Liver (tissue), 9 donors: Measurements from ENCODE around the gene GIMAP7. TPM values are rescaled to one million over a fixed set of nuclear protein-coding genes. Genes with fewer than 3 reads are reported as not detected.
A peak's percentile ranks its signal among the peaks of the same experiment; 100 is the strongest.

ENCODE experiments used
- DNase-seq: peaks from one replicate; pipeline ENCODE4 v3.0.0-alpha.2; 2017; ENCODE audit warnings: low spot score
- H3K27ac ChIP-seq, 2 donors: one replicate each; pipeline ENCODE4 v1.7.0; 2013; ENCODE audit warnings: inconsistent platforms in 2 of 2, low read length in 2 of 2, control low read depth in 1 of 2, low read depth in 1 of 2, mild to moderate bottlenecking in 1 of 2
- H3K27me3 ChIP-seq, 4 donors: one replicate each; pipeline versions ENCODE4 v1.6.1 to v1.7.0; 2013; ENCODE audit warnings: low read length in 3 of 4, inconsistent platforms in 1 of 4, mild to moderate bottlenecking in 1 of 4, moderate library complexity in 1 of 4; ENCODE audit not compliant: control insufficient read depth in 4 of 4, insufficient read depth in 4 of 4
- H3K36me3 ChIP-seq, 4 donors: one replicate each; pipeline versions ENCODE4 v1.6.1 to v1.7.0; 2013; ENCODE audit warnings: low read length in 3 of 4, mild to moderate bottlenecking in 3 of 4, low read depth in 1 of 4, moderate library complexity in 1 of 4; ENCODE audit not compliant: control insufficient read depth in 4 of 4, insufficient read depth in 3 of 4
- H3K4me1 ChIP-seq, 4 donors: one replicate each; pipeline versions ENCODE4 v1.6.1 to v1.7.0; 2013; ENCODE audit warnings: low read length in 3 of 4, mild to moderate bottlenecking in 3 of 4, moderate library complexity in 1 of 4; ENCODE audit not compliant: control insufficient read depth in 4 of 4, insufficient read depth in 4 of 4
- H3K4me3 ChIP-seq, 3 donors: one replicate each; pipeline versions ENCODE4 v1.6.1 to v1.7.0; 2013; ENCODE audit warnings: low read length in 3 of 3, control low read depth in 1 of 3, low read depth in 1 of 3, mild to moderate bottlenecking in 1 of 3
- H3K9ac ChIP-seq, 2 donors: one replicate each; pipeline ENCODE4 v1.7.0; 2013; ENCODE audit warnings: low read length in 2 of 2, mild to moderate bottlenecking in 2 of 2, moderate library complexity in 2 of 2, control low read depth in 1 of 2, low read depth in 1 of 2
- H3K9me3 ChIP-seq, 4 donors: one replicate each; pipeline versions ENCODE4 v1.6.1 to v1.7.0; 2013; ENCODE audit warnings: low read length in 3 of 4; ENCODE audit not compliant: control insufficient read depth in 4 of 4
- CTCF ChIP-seq: fragments of 150-350 bp; IDR thresholded peaks from 2 replicates; pipeline ENCODE4 v1.5.1; 2017; ENCODE audit warnings: improper control_type of control experiment, low read depth, low read length; ENCODE audit not compliant: missing input control
- WGBS: extraction: QIAGEN DNeasy Blood & Tissue Kit; methylation state at CpG from one replicate; pipeline ENCODE4 v1.1.7; 2013; 5-methylcytosine and 5-hydroxymethylcytosine counted together
- polyA plus RNA-seq, 2 donors: library from polyadenylated mRNA; stranded (reverse) in 1 of 2; unstranded in 1 of 2; fragments of 200-250 nt in 1 of 2; fragments of >200 nt in 1 of 2; fragmentation: Nextera tagmentation in 1 of 2; extraction: Ambion mirVana in 1 of 2; gene quantifications; one replicate each; pipeline versions ENCODE4 v1.2.1 to v1.2.3, GENCODE V29; 2013 to 2015
- total RNA-seq, 2 donors: library from RNA; depleted of rRNA; stranded (reverse); fragments of >200 nt; gene quantifications; one replicate each; pipeline ENCODE4 v1.2.3, GENCODE V29; 2014
- donor health status: healthy.
- donor health status: healthy.
- donor health status: healthy.
- donor health status: healthy.
- donor health status: healthy.

GIMAP7 gene
- total and polyA plus RNA-seq, 4 donors = 4.8 to 12.8 (median 10.5) TPM

- H3K9ac ChIP-seq = peak overlapping the region in 1 of 2 donors; percentile 88
- no peak for DNase-seq
- H3K4me1 ChIP-seq = no peaks in the 10 kb centered on the region
- H3K27ac ChIP-seq = peak overlapping the region; percentile 28 to 31
- H3K9me3 ChIP-seq = no peaks in the 10 kb centered on the region
- peaks cover 0 to 7% (median 2%) of the 10 kb centered on the region in 4 donors for H3K36me3 ChIP-seq
- no peaks in the 10 kb centered on the region for H3K27me3 ChIP-seq
- WGBS = 66% methylated on average over 7 of the region's 7 CpGs
- TF ChIP-seq CTCF = no peak
- peak overlapping the region; percentile 24 to 43 (median 24) for H3K4me3 ChIP-seq
These were observed 54.7 kb downstream of the GIMAP7 start for GRCh38 chr7:150569245-150569955.

Other genes starting within 250 kb of the GIMAP7 start
- 10 to 100 TPM; 12.0 to 17.2 TPM for gene LRRC61, start 191.5 kb upstream of the GIMAP7 start, total RNA-seq
- gene LRRC61, start 191.5 kb upstream of the GIMAP7 start, polyA plus RNA-seq = 10 to 100 TPM; 13.9 to 21.0 TPM
- gene ACTR3C, start 191.3 kb upstream of the GIMAP7 start, total RNA-seq = 10 to 100 TPM in 1 of 2 donors, 1 to 10 TPM in 1; 3.0 to 61.7 TPM
- 10 to 100 TPM; 26.6 to 30.1 TPM for gene ACTR3C, start 191.3 kb upstream of the GIMAP7 start, polyA plus RNA-seq
- 100 to 1,000 TPM; 149 to 437 TPM for gene RARRES2, start 173.2 kb upstream of the GIMAP7 start, total RNA-seq
- gene RARRES2, start 173.2 kb upstream of the GIMAP7 start, polyA plus RNA-seq = 1,000 to 10,000 TPM; 1,248 to 1,915 TPM
- gene REPIN1, start 146.1 kb upstream of the GIMAP7 start, total RNA-seq = 100 to 1,000 TPM in 1 of 2 donors, 10 to 100 TPM in 1; 44.4 to 118 TPM
- gene REPIN1, start 146.1 kb upstream of the GIMAP7 start, polyA plus RNA-seq = 10 to 100 TPM; 17.1 to 65.8 TPM
- gene ZNF775, start 135.5 kb upstream of the GIMAP7 start, total RNA-seq = 1 to 10 TPM in 1 of 2 donors, under 1 TPM in 1; 0.33 to 3.1 TPM
- gene ZNF775, start 135.5 kb upstream of the GIMAP7 start, polyA plus RNA-seq = under 1 TPM; 0.08 to 0.72 TPM
- gene GIMAP8, start 64.2 kb upstream of the GIMAP7 start, total RNA-seq = 1 to 10 TPM; 8.8 to 9.4 TPM
- 1 to 10 TPM; 1.6 to 6.4 TPM for gene GIMAP8, start 64.2 kb upstream of the GIMAP7 start, polyA plus RNA-seq
- 10 to 100 TPM; 15.6 to 21.3 TPM for gene GIMAP4, start 52.5 kb downstream of the GIMAP7 start, total RNA-seq
- 10 to 100 TPM; 14.6 to 15.7 TPM for gene GIMAP4, start 52.5 kb downstream of the GIMAP7 start, polyA plus RNA-seq
- gene GIMAP6, start 117.5 kb downstream of the GIMAP7 start, total RNA-seq = 10 to 100 TPM; 15.0 to 17.5 TPM
- 1 to 10 TPM; 2.0 to 8.8 TPM for gene GIMAP6, start 117.5 kb downstream of the GIMAP7 start, polyA plus RNA-seq
- gene GIMAP2, start 170.8 kb downstream of the GIMAP7 start, total RNA-seq = 1 to 10 TPM; 6.9 to 9.2 TPM
- gene GIMAP2, start 170.8 kb downstream of the GIMAP7 start, polyA plus RNA-seq = 1 to 10 TPM; 4.9 to 5.0 TPM
- gene GIMAP1, start 201.7 kb downstream of the GIMAP7 start, total RNA-seq = 1 to 10 TPM; 2.3 to 3.8 TPM
- gene GIMAP1, start 201.7 kb downstream of the GIMAP7 start, polyA plus RNA-seq = 1 to 10 TPM; 1.5 to 2.8 TPM
- gene GIMAP5, start 222.5 kb downstream of the GIMAP7 start, total RNA-seq = 10 to 100 TPM; 11.1 to 20.6 TPM
- gene GIMAP5, start 222.5 kb downstream of the GIMAP7 start, polyA plus RNA-seq = 10 to 100 TPM in 1 of 2 donors, 1 to 10 TPM in 1; 9.7 to 13.0 TPM